GM19351 (cell line): ENCODE results near the gene GATA2.

ENCODE experiments used
- ATAC-seq: cut with Tn5 transposase; IDR thresholded peaks from one replicate; pipeline ENCODE4 v1.9.1; 2021; ENCODE audit warnings: mild to moderate bottlenecking, moderate library complexity; ENCODE audit not compliant: unreplicated experiment

Gene GATA2

GRCh38 chr3:128435058-128435457 is 57.9 kb downstream of the GATA2 start:
- no peak for ATAC-seq

GRCh38 chr3:128434524-128434923 is 58.5 kb downstream of the GATA2 start:
- no peak for ATAC-seq

DNA sequence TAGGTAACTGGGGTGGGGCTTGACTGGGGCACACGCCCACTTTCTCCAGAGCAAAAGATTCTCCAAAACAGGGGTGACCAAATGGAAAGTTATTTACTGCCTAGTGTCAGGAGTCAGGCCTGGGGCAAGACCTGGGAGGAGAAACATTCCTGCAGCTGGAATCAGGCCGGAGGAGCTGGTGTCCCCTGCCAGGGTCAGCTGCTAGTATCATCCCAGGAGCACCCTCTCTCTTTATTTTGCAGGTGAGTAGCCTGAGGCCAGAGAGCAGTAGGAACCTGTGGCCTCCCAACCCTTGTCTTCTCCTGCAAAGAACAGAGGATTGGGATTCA is 59.2 kb downstream of the GATA2 start:
- no peak for ATAC-seq

GRCh38 chr3:128432971-128433836 is 59.8 kb downstream of the GATA2 start:
- no peak for ATAC-seq

DNA sequence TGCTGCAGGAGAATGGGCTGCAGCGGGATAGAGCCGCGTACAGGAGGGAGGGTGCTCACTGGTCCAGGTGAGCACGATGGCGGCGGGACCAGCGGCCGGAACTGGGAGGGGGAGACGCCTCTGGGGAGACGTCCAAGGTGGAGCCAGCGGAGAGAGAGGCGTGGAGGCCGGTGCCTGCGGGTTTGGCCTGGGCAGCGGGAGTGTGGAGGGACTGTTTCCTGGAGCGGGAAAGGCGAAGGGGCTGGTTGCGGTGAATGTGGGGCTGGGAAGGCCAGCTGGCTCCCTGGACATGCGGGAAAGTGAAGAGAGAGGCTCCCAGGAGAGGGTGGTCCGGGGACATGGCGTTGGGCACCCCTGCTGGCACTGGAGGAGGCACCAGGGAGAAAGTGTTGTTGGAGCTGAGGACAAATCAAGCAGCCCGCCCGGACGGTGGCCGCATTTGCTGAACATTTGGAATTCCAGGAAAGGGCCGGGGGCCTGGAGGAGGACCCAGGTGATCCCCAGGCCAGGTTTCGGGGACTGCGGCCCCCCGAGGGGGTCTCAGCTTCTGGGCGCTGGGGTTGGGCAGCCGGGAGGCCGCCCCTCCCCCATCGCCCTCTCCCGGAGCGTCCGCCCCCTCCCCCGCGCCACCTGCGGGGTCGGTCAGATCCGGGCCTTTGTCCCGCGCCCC is 60.6 kb downstream of the GATA2 start:
- ATAC-seq: no peak

DNA sequence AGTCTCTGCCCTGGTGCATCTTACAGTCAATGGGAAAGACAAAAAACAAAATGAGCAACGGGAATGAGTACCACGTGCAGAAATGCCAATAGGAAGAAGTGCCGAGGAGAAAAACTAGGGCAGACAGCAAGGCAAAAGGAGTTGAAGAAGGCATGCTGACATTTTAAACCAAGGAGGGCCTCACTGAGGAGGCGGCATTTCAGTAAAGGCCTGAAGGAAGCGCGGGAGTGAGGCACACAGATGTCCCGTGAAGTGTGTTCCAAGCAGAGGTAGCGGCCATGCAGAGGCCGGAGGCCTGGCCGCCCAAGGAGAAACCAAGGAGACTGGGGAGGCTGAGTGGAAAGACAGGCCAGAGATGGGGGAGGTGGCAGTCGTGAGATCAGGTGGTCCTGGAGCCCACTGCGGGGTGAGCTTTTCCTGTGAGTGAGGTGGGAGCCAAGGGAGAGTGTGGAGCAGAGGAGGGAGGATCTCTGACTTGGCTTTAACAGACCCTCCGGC is 61.1 kb downstream of the GATA2 start:
- no peak for ATAC-seq

DNA sequence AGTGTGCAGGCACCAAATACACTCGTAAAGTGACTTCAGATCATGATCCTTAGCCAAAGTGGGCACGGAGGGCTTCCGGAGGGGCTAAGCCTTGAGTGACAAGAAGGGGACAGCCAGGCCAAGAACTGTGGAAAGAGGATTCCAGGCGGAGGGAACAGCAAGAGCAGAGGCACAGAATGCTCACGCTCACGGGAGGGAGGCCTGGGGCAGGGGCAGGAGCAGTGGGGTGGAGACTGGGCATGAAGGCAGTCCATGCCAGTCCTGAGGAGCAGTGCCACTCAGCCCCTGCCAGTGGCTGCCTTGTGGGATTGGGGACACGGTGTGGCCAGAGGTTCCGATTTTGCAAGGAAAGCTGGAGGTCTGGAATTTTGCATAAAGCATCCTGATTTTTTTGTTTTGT is 62.3 kb downstream of the GATA2 start:
- no peak for ATAC-seq

- no peak for ATAC-seq
These were observed 62.7 kb downstream of the GATA2 start for GRCh38 chr3:128430301-128430700.

- ATAC-seq: no peak
These were observed 63.2 kb downstream of the GATA2 start for GRCh38 chr3:128429751-128430150.
